ENCODE measurements around the gene REEP3.

GRCh38 chr10:63481815-63482421, 39.3 kb upstream of the REEP3 start:
- TF ChIP-seq CTCF (IDR thresholded peaks at IDR 0.05): no peak
- no peak for TF ChIP-seq POLR2A (IDR thresholded peaks at IDR 0.05)

Measured in Peyer's patch (tissue), 4 donors.